Karpas-422 (cell line): ENCODE measurements around the gene SNX21. TPM values are rescaled to one million over a fixed set of nuclear protein-coding genes. Genes with fewer than 3 reads are reported as not detected.
"Not testable (repeated sequence)": the region's sequence is repeated elsewhere in the genome, so short reads cannot be mapped to it uniquely, and the experiment has no call there.

ENCODE experiments used
- DNase-seq: peaks from one replicate; pipeline ENCODE4 v3.0.0-alpha.2; 2015
- H2AFZ ChIP-seq: fragments of 200-600 bp; sonication (generic); 2 replicates; pipeline ENCODE4 v1.6.1; 2014; ENCODE audit warnings: antibody characterized with exemption, low read length, mixed read lengths
- H3K27ac ChIP-seq: fragments of 200-600 bp; sonication (generic); 2 replicates; pipeline ENCODE4 v1.5.1; 2014; ENCODE audit warnings: mild to moderate bottlenecking, low read length, moderate library complexity
- H3K27me3 ChIP-seq: fragments of 200-600 bp; sonication (generic); 2 replicates; pipeline ENCODE4 v1.6.1; 2014; ENCODE audit warnings: low read length, mixed read lengths
- H3K36me3 ChIP-seq: fragments of 200-600 bp; sonication (generic); 2 replicates; pipeline ENCODE4 v1.6.1; 2014; ENCODE audit warnings: low read length, mixed read lengths; ENCODE audit not compliant: insufficient read depth
- H3K4me1 ChIP-seq: fragments of 200-600 bp; sonication (generic); 2 replicates; pipeline ENCODE4 v1.6.1; 2014; ENCODE audit warnings: mild to moderate bottlenecking, low read length, mixed read lengths
- H3K4me2 ChIP-seq: fragments of 200-600 bp; sonication (generic); 2 replicates; pipeline ENCODE4 v1.6.1; 2014; ENCODE audit warnings: low read length, low read depth, mild to moderate bottlenecking; ENCODE audit not compliant: poor library complexity, severe bottlenecking
- H3K4me3 ChIP-seq: fragments of 200-600 bp; sonication (generic); 2 replicates; pipeline ENCODE4 v1.5.1; 2014; ENCODE audit warnings: mild to moderate bottlenecking, antibody characterized with exemption, low read length, mixed read lengths
- H3K79me2 ChIP-seq: fragments of 200-600 bp; sonication (generic); 2 replicates; pipeline ENCODE4 v1.6.1; 2014; ENCODE audit warnings: mild to moderate bottlenecking, low read length, mixed read lengths
- H3K9ac ChIP-seq: fragments of 200-600 bp; sonication (generic); 2 replicates; pipeline ENCODE4 v1.6.0; 2014; ENCODE audit warnings: low read length
- H3K9me2 ChIP-seq: fragments of 200-600 bp; sonication (generic), shearing (Covaris generic); replicated peaks from 2 replicates; pipeline ENCODE4 v1.6.0; 2014; ENCODE audit warnings: mild to moderate bottlenecking, low read length, moderate library complexity; ENCODE audit not compliant: insufficient read depth
- H3K9me3 ChIP-seq: fragments of 300-700, 200-600 bp; sonication (generic); 2 replicates; pipeline ENCODE4 v1.6.1; 2014; ENCODE audit warnings: low read length, mixed read lengths
- H4K20me1 ChIP-seq: fragments of 200-600 bp; sonication (generic); 2 replicates; pipeline ENCODE4 v1.6.1; 2014; ENCODE audit warnings: mild to moderate bottlenecking, antibody characterized with exemption, low read length, low read depth; ENCODE audit not compliant: insufficient read depth
- total RNA-seq: library from RNA; depleted of rRNA; stranded (reverse); fragments of >200 nt; shearing (Covaris generic); gene quantifications from 2 replicates; pipeline ENCODE4 v1.2.3, GENCODE V29; 2014; ENCODE audit warnings: low replicate concordance; rRNA removed

Gene SNX21, protein sequence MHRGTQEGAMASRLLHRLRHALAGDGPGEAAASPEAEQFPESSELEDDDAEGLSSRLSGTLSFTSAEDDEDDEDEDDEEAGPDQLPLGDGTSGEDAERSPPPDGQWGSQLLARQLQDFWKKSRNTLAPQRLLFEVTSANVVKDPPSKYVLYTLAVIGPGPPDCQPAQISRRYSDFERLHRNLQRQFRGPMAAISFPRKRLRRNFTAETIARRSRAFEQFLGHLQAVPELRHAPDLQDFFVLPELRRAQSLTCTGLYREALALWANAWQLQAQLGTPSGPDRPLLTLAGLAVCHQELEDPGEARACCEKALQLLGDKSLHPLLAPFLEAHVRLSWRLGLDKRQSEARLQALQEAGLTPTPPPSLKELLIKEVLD
- total RNA-seq: not detected in 2 replicates

DNA sequence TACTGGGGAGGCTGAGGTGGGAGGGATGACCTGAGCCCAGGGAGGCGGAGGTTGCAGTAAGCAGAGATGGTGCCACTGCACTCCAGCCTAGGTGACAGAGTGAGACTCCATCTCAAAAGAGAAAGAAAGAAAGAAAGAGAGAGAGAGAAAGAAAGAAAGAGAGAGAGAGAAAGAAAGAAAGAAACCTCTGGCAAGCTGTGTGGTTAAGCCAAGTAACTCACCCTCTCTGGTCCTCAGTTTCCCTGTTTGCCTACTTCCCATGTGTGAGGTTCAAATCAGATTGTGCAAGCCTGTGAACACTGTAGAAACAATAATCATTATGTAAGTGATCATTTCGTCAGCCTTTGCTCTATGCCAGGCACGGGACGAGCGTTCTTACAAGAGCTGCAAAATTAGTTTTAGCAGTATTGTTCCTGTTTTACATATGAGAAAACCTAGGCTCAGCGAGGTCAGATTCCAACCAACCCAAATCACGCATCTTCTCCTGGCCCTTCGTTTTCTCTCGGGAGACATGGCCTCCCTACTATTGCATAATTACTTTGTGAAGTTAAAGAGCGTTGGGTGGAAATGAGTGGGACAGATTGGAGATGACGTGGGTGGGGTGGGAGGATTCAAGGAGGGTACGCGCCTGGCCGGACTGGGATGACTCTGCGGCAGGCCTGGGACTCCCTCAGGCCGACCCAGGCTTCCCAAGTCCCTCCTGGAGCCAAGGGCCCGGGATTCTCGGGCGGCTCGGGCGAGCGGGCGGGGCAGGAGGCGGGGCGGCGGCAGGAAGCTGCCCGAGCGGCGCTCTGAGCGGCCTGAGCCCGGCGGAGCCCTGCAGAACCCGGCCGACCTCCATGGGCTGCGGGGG, at the start of gene SNX21:
Gene SNX21, plus strand, starts transcription at position 770 of the 853 bp plus-strand sequence. CDS start 121 bp downstream, outside the sequence.
- H3K27ac ChIP-seq: no peak within 1 kb of the TSS
- H3K79me2 ChIP-seq: no peaks in the 10 kb centered on the region
- H2AFZ ChIP-seq: no peak within 1 kb of the TSS
- DNase-seq: no peak
- H4K20me1 ChIP-seq: no peaks in the 10 kb centered on the region
- no peak within 1 kb of the TSS for H3K9ac ChIP-seq
- no peak within 1 kb of the TSS for H3K4me2 ChIP-seq
- no peak within 1 kb of the TSS for H3K4me3 ChIP-seq
- no peaks in the 10 kb centered on the region for H3K9me2 ChIP-seq
- no peaks in the 10 kb centered on the region for H3K27me3 ChIP-seq
- H3K36me3 ChIP-seq: no peaks in the 10 kb centered on the region
- H3K9me3 ChIP-seq: no peaks in the 10 kb centered on the region
- H3K4me1 ChIP-seq: no peaks in the 10 kb centered on the region

DNA sequence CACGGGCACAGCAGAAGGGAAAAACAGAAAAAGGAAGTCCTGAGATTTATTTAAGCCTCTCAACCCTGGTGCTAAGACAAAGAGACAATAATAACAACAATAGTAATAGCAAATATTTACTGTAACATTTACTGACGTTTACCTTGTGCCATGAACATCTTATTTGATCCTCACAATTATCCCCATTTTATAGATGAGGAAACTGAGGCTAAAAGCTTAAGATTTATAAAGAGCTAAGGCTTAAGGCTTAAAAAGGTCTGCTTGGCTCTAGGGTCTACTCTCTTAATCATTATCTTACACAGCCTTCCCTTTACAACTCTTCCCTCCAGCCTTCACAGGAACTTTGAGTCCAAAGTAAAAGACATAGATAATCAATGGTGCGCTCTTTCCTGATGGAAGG, 45.2 kb upstream of the SNX21 start:
- H3K4me1 ChIP-seq: peaks cover 22% of the 10 kb centered on the region
- no peak overlapping the region for H3K4me3 ChIP-seq
- H3K4me2 ChIP-seq: peak overlapping the region; percentile 20
- no peak for DNase-seq
- H3K9me2 ChIP-seq: no peaks in the 10 kb centered on the region
- peaks cover 14% of the 10 kb centered on the region for H3K79me2 ChIP-seq
- H2AFZ ChIP-seq: no peak overlapping the region
- H3K9me3 ChIP-seq: no peaks in the 10 kb centered on the region
- H3K27me3 ChIP-seq: no peaks in the 10 kb centered on the region
- no peaks in the 10 kb centered on the region for H3K36me3 ChIP-seq
- H3K9ac ChIP-seq: no peak overlapping the region
- H3K27ac ChIP-seq: no peak overlapping the region
- no peaks in the 10 kb centered on the region for H4K20me1 ChIP-seq

DNA sequence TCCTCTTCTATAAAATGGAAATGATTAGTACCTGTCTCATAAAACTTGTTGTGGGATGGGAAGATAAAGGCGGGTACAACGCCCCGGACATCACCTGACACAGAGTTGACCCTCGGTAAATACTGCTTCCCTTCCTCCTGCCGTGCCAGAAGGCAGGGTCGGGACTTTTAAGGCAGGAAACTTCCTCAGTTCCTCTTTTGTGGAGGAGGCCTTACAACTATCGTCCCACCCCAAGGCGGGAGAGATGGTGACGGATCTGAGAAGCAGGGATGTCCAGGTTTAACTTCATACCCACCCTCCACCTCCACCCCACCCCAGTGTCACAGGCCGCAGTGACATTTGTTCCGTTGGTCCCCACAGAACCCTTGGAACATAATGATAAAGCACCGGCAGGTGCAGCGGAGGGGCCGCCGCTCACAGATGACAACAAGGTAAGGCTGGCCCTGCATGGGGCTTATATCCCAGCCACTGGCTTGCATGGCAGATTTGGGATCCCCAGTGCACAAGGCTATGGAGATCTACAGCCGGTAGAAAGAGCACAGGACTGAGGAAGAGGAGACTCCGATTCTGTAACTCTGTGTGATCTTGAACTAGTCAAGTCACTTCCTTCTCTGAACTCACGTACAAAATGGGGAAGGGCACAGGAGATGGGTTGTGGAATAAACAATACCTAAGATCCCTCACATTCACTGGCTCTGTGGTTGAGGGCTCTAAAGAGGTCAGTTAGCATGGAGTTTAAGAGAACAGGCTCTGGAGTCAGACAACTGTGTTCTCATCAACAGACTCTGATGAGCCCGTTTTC, 41.1 kb upstream of the SNX21 start:
- H3K79me2 ChIP-seq: peaks cover 18% of the 10 kb centered on the region
- peak overlapping the region; percentile 65; the same call in 1 of the 2 replicates for H2AFZ ChIP-seq
- H3K4me2 ChIP-seq: peak overlapping the region; percentile 96
- H3K27ac ChIP-seq: no peak overlapping the region; the same call in 1 of the 2 replicates
- peaks cover 14% of the 10 kb centered on the region for H3K4me1 ChIP-seq
- no peaks in the 10 kb centered on the region for H3K9me3 ChIP-seq
- no peaks in the 10 kb centered on the region for H4K20me1 ChIP-seq
- no peaks in the 10 kb centered on the region for H3K27me3 ChIP-seq
- H3K9ac ChIP-seq: peak overlapping the region; percentile 89
- DNase-seq: peak; percentile 64
- peak overlapping the region; percentile 87 for H3K4me3 ChIP-seq
- peaks cover 26% of the 10 kb centered on the region for H3K36me3 ChIP-seq
- H3K9me2 ChIP-seq: no peaks in the 10 kb centered on the region

DNA sequence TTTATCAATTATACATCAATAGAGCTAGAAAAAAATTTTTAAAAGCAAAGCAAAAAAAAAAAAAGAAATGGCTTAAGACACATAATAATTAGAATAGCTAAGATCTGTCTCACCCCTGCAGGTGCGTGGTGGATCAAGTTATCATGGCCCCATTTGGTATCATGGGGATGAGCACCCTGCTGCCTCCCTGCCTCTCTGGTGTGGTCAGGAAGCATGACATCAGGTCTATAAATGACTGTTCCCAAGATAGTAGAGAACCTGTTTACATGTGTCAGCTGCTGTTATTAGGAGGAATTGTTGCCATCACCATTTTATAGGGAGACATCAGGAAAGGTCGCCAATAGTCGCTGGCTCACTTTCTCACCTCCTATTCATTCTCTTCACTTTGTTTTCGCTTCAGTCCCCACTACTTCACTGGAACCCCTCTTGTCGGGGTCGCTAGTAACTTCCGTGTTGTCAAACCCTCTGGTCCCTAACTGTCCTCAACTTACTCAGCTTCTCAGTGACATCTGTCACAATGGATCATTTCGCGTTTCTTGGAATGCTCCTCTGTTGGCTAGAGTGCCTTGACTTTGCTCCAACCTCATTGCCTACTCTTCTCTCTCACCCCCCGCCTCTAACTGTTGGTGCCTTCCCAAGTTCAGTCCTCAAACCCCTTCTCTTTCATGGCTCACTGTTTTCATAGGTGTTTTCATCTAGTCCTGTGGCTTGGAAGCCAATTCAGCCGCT, 37.1 kb upstream of the SNX21 start:
- Histone ChIP-seq H3K4me1 (peaks cover 12% of the 10 kb centered on the region), H3K36me3 (peaks cover 30% of the 10 kb centered on the region), H3K79me2 (peaks cover 18% of the 10 kb centered on the region), H4K20me1 (no peaks in the 10 kb centered on the region), H3K4me2 (no peak overlapping the region), H3K27me3 (no peaks in the 10 kb centered on the region), H3K9me3 (no peaks in the 10 kb centered on the region), H3K4me3 (no peak overlapping the region), H2AFZ (no peak overlapping the region), H3K9me2 (no peaks in the 10 kb centered on the region), H3K9ac (no peak overlapping the region), H3K27ac (no peak overlapping the region)
- no peak for DNase-seq

DNA sequence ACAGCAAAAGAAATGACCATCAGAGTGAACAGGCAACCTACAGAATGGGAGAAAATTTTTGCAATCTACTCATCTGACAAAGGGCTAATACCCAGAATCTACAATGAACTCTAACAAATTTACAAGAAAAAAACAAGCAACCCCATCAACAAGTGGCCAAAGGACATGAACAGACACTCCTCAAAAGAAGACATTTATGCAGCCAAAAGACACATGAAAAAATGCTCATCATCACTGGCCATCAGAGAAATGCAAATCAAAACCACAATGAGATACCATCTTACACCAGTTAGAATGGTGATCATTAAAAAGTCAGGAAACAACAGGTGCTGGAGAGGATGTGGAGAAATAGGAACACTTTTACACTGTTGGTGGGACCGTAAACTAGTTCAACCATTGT, 36.1 kb upstream of the SNX21 start:
- not testable (repeated sequence) for H3K27me3 ChIP-seq, H3K9ac ChIP-seq, DNase-seq, H3K4me3 ChIP-seq, H3K4me2 ChIP-seq, H2AFZ ChIP-seq, H3K9me2 ChIP-seq, H3K27ac ChIP-seq, H4K20me1 ChIP-seq, H3K9me3 ChIP-seq
- peaks cover 30% of the 10 kb centered on the region for H3K36me3 ChIP-seq
- H3K79me2 ChIP-seq: peaks cover 11% of the 10 kb centered on the region
- peaks cover 12% of the 10 kb centered on the region for H3K4me1 ChIP-seq

DNA sequence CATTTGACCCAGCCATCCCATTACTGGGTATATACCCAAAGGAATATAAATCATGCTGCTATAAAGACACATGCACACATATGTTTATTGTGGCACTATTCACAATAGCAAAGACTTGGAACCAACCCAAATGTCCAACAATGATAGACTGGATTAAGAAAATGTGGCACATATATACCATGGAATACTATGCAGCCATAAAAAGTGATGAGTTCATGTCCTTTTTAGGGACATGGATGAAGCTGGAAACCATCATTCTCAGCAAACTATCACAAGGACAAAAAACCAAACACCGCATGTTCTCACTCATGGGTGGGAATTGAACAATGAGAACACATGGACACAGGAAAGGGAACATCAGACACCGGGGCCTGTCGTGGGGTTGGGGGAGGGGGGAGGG, 35.6 kb upstream of the SNX21 start:
- H3K4me1 ChIP-seq, H3K4me3 ChIP-seq, H3K27me3 ChIP-seq, H3K9me3 ChIP-seq, H3K9ac ChIP-seq, H3K27ac ChIP-seq, H3K79me2 ChIP-seq, H2AFZ ChIP-seq, H3K9me2 ChIP-seq, DNase-seq, H3K4me2 ChIP-seq, H4K20me1 ChIP-seq: not testable (repeated sequence)
- peaks cover 30% of the 10 kb centered on the region for H3K36me3 ChIP-seq

DNA sequence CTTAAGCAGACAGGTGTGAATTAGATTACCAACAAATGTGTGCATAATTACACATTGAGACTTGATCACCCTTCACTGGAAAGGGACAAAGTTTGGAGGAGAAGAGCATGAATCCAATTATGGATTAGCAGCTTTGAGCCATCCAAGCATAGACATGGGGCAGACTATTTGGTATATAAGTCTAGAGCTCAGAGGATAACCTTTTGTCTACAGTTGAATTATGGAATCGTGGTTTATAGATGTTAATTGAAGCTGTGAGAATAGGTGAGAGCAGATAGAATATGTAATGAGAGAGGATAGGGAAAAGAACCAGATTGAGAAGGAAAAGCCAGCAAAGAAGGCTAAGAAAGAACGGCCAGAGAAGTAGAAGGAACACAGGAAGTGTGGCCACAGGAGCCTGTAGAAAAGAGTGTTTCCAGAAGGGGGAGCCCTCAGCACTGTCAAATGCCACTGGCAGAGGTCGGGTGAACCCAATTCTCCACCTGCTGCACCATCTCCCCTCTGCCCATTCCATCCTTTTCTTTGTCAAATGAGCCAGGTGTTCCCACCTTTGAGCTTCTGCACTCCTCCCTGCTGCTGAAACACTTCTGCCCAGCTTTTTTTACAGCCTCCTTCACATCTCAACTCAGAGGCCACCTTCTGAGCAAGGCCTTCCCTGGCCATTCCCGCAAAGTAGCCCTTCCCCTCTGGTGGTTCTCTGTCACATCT, 34.5 kb upstream of the SNX21 start:
- H3K36me3 ChIP-seq: peaks cover 30% of the 10 kb centered on the region
- no peaks in the 10 kb centered on the region for H3K27me3 ChIP-seq
- no peak overlapping the region for H3K27ac ChIP-seq
- H3K9me2 ChIP-seq: no peaks in the 10 kb centered on the region
- DNase-seq: peak; percentile 87
- H2AFZ ChIP-seq: 0 out of 2 replicates have a peak overlapping the region, but pooled peaks have one; percentile 4
- H3K9ac ChIP-seq: no peak overlapping the region
- peaks cover 5% of the 10 kb centered on the region; the same call in 1 of the 2 replicates for H3K4me1 ChIP-seq
- no peaks in the 10 kb centered on the region for H4K20me1 ChIP-seq
- H3K9me3 ChIP-seq: no peaks in the 10 kb centered on the region
- H3K4me3 ChIP-seq: no peak overlapping the region
- H3K79me2 ChIP-seq: no peaks in the 10 kb centered on the region
- no peak overlapping the region for H3K4me2 ChIP-seq
